Measurements from ENCODE around the gene SOAT1.

DNA sequence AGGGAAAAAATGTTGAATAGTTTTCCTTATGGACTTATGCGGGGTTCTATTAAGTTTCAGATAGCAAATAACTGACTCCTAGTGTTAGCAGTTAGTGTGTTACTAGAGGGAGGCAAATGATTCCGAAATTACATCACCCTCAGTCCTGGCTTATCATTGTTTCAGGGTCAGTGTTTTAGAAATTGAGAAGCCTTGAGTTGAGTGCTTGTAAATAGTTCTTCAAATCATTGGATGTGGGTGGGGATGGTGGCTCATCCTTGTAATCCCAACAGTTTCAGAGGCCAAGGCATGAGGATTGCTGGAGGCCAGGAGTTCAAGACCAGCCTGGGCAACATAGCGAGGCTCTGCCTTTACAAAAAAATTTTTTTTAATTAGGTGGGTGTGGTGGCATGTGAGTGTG lies 21.3 kb downstream of the SOAT1 start:
- TF ChIP-seq, protein P1, sequence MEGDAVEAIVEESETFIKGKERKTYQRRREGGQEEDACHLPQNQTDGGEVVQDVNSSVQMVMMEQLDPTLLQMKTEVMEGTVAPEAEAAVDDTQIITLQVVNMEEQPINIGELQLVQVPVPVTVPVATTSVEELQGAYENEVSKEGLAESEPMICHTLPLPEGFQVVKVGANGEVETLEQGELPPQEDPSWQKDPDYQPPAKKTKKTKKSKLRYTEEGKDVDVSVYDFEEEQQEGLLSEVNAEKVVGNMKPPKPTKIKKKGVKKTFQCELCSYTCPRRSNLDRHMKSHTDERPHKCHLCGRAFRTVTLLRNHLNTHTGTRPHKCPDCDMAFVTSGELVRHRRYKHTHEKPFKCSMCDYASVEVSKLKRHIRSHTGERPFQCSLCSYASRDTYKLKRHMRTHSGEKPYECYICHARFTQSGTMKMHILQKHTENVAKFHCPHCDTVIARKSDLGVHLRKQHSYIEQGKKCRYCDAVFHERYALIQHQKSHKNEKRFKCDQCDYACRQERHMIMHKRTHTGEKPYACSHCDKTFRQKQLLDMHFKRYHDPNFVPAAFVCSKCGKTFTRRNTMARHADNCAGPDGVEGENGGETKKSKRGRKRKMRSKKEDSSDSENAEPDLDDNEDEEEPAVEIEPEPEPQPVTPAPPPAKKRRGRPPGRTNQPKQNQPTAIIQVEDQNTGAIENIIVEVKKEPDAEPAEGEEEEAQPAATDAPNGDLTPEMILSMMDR (conservative IDR thresholded peaks at IDR 0.05): no peak
- no peak for TF ChIP-seq ZFX (IDR thresholded peaks at IDR 0.05)

Data from C4-2B (cell line).